Ascending aorta (tissue), 2 donors: ENCODE measurements around the gene STK33. TPM values are rescaled to one million over a fixed set of nuclear protein-coding genes. Genes with fewer than 3 reads are reported as not detected.

Experiments used
- DNase-seq, 2 donors: peaks; one replicate each; pipeline ENCODE4 v3.0.0-alpha.2; 2019; ENCODE audit warnings: low spot score in 2 of 2
- H3K27ac ChIP-seq, 2 donors: fragments of 200-600 bp; sonication (generic); one replicate each; pipeline ENCODE4 v1.5.1; 2016 to 2017; ENCODE audit warnings: mild to moderate bottlenecking in 1 of 2
- H3K27me3 ChIP-seq: fragments of 200-600 bp; sonication (generic); one replicate; pipeline ENCODE4 v1.5.1; 2017
- H3K36me3 ChIP-seq, 2 donors: fragments of 200-600 bp; sonication (generic); one replicate each; pipeline ENCODE4 v1.5.1; 2016
- H3K4me1 ChIP-seq, 2 donors: fragments of 200-600 bp; sonication (generic); one replicate each; pipeline ENCODE4 v1.5.1; 2016 to 2017; ENCODE audit warnings: mild to moderate bottlenecking in 1 of 2
- H3K4me3 ChIP-seq, 2 donors: fragments of 200-600 bp; sonication (generic); one replicate each; pipeline ENCODE4 v1.5.1; 2016 to 2017; ENCODE audit warnings: mild to moderate bottlenecking in 1 of 2
- H3K9me3 ChIP-seq, 2 donors: fragments of 200-600 bp; sonication (generic); one replicate each; pipeline ENCODE4 v1.5.1; 2016
- intact Hi-C: fragments of 100-400 bp; cut with DNase I; formaldehyde crosslinking; loops from one replicate; pipeline ENCODE4 v1.15.1; 2023
- total RNA-seq: library from RNA; depleted of rRNA; stranded (reverse); fragments of >200 nt; gene quantifications from one replicate; pipeline ENCODE4 v1.1.0, GENCODE V29; 2016
- TF ChIP-seq, protein P1 (sequence below), 3 experiments: fragments of 200-600 bp in 2 of 3; fragments of 450-650 bp in 1 of 3; sonication (generic) in 2 of 3; IDR thresholded peaks; one replicate each; pipeline ENCODE4 v1.5.1; 2016 to 2019; ENCODE audit warnings: antibody characterized with exemption in 3 of 3, mild to moderate bottlenecking in 1 of 3, moderate library complexity in 1 of 3

STK33 gene
- total RNA-seq, 1 donor from 2014 or later = not detected

DNA sequence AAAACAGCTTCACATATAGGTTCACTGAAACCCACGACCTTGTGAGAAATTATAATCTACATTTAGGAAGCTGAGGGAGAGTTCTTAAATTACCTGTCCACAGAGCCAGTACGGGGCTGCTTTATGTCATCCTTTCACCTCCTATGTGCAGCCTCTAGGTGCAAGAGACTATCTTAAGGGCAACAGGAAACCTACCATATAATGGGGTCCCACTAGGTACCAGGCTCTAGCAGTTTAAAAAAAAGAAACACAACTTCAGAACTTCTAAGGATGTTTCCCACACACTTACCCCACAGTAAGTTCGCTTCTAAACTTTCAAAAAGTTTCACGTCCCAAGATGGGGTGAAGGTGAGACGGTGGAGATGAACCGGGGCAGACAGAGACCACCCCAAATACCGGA lies 573 bp downstream of the STK33 start:
- Histone ChIP-seq H3K27me3 (peaks cover 10% of the 10 kb centered on the region), H3K36me3 (no peaks in the 10 kb centered on the region), H3K4me3 (peak overlapping the region; percentile 56 to 66), H3K9me3 (no peaks in the 10 kb centered on the region), H3K27ac (no peak overlapping the region), H3K4me1 (peaks cover 5 to 6% of the 10 kb centered on the region in 2 donors)
- intact Hi-C loops = no loop called here
- no peak for DNase-seq
- TF ChIP-seq, protein P1, sequence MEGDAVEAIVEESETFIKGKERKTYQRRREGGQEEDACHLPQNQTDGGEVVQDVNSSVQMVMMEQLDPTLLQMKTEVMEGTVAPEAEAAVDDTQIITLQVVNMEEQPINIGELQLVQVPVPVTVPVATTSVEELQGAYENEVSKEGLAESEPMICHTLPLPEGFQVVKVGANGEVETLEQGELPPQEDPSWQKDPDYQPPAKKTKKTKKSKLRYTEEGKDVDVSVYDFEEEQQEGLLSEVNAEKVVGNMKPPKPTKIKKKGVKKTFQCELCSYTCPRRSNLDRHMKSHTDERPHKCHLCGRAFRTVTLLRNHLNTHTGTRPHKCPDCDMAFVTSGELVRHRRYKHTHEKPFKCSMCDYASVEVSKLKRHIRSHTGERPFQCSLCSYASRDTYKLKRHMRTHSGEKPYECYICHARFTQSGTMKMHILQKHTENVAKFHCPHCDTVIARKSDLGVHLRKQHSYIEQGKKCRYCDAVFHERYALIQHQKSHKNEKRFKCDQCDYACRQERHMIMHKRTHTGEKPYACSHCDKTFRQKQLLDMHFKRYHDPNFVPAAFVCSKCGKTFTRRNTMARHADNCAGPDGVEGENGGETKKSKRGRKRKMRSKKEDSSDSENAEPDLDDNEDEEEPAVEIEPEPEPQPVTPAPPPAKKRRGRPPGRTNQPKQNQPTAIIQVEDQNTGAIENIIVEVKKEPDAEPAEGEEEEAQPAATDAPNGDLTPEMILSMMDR (IDR thresholded peaks at IDR 0.05) = no peak

DNA sequence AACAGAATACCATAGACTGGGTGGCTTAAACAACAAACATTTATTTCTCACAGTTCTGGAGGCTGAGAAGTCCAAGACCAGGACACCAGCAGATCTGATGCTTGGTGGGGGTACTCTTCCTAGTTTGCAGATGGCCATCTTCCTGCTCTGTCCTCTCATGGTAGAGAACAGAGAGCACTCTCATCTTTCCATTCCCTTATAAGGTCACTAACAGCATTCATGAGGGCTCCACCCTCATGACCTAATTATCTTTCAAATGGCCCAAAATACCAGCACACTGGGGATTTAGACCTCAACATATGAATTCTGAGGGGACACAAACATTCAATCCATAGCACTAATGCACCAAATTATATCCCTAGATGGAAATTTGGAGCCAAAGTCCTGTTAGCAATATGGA lies 6.1 kb downstream of the STK33 start:
- H3K9me3 ChIP-seq = no peaks in the 10 kb centered on the region
- no peak overlapping the region for H3K4me3 ChIP-seq
- no peaks in the 10 kb centered on the region for H3K36me3 ChIP-seq
- TF ChIP-seq, protein P1 (IDR thresholded peaks at IDR 0.05) = no peak
- intact Hi-C loops = no loop called here
- no peak for DNase-seq
- H3K27me3 ChIP-seq = no peaks in the 10 kb centered on the region
- H3K4me1 ChIP-seq = no peaks in the 10 kb centered on the region
- H3K27ac ChIP-seq = no peak overlapping the region

DNA sequence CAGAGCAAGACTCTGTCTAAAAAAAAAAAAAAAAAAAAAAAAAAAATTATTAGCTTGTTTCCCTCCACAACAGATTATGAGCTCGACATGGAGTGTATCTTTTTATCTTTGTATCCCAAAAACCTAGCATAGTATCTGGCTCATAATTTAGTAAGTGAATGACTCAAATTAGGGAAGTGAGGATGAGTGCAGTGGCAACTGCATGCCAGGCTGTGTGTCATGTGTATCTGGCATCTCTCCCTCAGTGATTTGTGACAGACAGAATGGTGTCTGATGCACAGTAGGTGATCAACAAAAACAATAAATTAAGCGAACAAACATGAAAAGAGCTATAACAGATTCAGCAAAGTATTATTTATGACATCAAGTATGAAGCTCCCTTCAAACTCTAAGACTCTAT lies 7.2 kb downstream of the STK33 start:
- H3K27me3 ChIP-seq = no peaks in the 10 kb centered on the region
- TF ChIP-seq, protein P1 (IDR thresholded peaks at IDR 0.05) = no peak
- H3K36me3 ChIP-seq = no peaks in the 10 kb centered on the region
- no peak overlapping the region for H3K27ac ChIP-seq
- DNase-seq = no peak
- no peaks in the 10 kb centered on the region for H3K9me3 ChIP-seq
- no peaks in the 10 kb centered on the region for H3K4me1 ChIP-seq
- intact Hi-C loops = no loop called here
- H3K4me3 ChIP-seq = no peak overlapping the region

DNA sequence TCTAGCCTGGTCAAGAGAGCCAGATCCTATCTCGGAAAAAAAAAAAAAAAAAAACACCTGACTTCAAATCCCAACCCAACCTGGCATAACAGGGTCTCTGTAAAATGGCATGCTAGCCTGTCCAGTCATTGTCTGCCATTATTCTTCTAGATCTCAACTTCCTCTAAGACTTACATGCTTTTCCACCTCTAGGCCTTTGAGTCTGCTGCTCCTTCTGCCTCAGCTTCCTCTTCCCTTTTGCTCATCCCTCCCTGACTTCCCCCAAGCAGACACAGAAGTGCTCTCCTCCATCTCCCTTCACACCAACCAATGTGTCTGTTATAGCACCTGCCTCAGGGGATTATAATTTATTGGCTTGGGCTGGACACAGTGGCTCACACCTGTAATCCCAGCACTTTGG lies 7.8 kb downstream of the STK33 start:
- Histone ChIP-seq H3K36me3 (no peaks in the 10 kb centered on the region), H3K4me3 (no peak overlapping the region), H3K27me3 (no peaks in the 10 kb centered on the region), H3K9me3 (no peaks in the 10 kb centered on the region), H3K27ac (no peak overlapping the region), H3K4me1 (no peaks in the 10 kb centered on the region)
- DNase-seq = no peak
- TF ChIP-seq, protein P1 (IDR thresholded peaks at IDR 0.05) = no peak
- intact Hi-C loops = no loop called here

DNA sequence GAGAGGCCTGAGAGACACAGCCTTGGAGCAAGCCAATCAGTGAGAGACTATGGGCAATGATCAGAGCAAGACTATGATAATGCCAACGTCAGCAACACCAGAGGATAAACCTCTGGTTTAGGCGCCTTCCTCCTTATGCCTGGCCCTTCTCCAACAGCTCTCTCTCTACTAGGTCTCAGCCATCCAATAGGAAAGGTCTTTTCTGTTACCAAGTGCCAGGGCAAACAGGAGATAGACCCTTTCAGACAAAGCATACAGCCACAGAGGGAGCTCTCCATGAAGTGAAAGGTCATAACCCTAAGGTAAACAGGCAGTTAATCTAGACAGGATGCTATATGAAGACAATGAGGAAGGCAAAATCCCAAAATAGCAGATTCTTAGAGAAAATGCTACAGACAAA lies 9.5 kb downstream of the STK33 start:
- Histone ChIP-seq H3K36me3 (no peaks in the 10 kb centered on the region), H3K4me3 (no peak overlapping the region), H3K9me3 (no peaks in the 10 kb centered on the region), H3K27me3 (no peaks in the 10 kb centered on the region), H3K4me1 (no peaks in the 10 kb centered on the region), H3K27ac (no peak overlapping the region)
- TF ChIP-seq, protein P1 (IDR thresholded peaks at IDR 0.05) = no peak
- DNase-seq = no peak
- intact Hi-C loops = no loop called here

DNA sequence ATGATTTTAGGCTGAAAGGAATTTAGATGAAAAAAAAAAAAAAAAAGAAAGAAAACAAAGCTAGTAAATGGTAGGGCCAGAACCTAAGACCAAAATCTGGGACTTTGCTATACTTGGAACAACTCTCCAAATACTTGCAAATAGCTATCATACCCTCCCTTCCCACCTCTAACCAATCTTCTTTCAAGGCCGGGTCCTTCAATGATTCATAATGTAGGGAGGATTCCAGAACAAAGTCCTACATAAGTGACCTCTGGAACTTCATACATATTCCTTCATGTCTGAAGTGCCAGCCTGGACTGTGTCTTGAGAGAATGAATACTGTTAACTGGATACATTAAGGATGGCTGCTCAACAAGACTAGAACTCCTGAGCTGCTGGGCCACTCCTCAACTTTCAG lies 9.9 kb downstream of the STK33 start:
- no peak overlapping the region for H3K4me3 ChIP-seq
- H3K4me1 ChIP-seq = no peaks in the 10 kb centered on the region
- H3K27me3 ChIP-seq = no peaks in the 10 kb centered on the region
- no peak overlapping the region for H3K27ac ChIP-seq
- TF ChIP-seq, protein P1 (IDR thresholded peaks at IDR 0.05) = no peak
- DNase-seq = no peak
- H3K36me3 ChIP-seq = no peaks in the 10 kb centered on the region
- H3K9me3 ChIP-seq = no peaks in the 10 kb centered on the region
- intact Hi-C loops = no loop called here
